Measurements from ENCODE around the gene PRAMEF1.
"Not testable (repeated sequence)": the region's sequence is repeated elsewhere in the genome, so short reads cannot be mapped to it uniquely, and the experiment has no call there.

Gene PRAMEF1

GRCh38 chr1:12769031-12769430, 22.2 kb upstream of the PRAMEF1 start:
- H3K27ac Mint-ChIP-seq: no peak overlapping the region
- H3K36me3 Mint-ChIP-seq (ENCODE audit: low read depth): no peaks in the 10 kb centered on the region
- H3K4me1 Mint-ChIP-seq (ENCODE audit: low read depth): no peaks in the 10 kb centered on the region
- H3K27me3 Mint-ChIP-seq (ENCODE audit: low read depth): peaks cover 17% of the 10 kb centered on the region
- no peak overlapping the region for H3K4me3 Mint-ChIP-seq
- H3K9me3 Mint-ChIP-seq: no peaks in the 10 kb centered on the region

- Mint-ChIP-seq H3K27ac (no peak overlapping the region), H3K27me3 (ENCODE audit: low read depth) (peaks cover 17% of the 10 kb centered on the region), H3K9me3 (no peaks in the 10 kb centered on the region), H3K4me3 (no peak overlapping the region), H3K4me1 (ENCODE audit: low read depth) (no peaks in the 10 kb centered on the region), H3K36me3 (ENCODE audit: low read depth) (no peaks in the 10 kb centered on the region)
These were observed 21.2 kb upstream of the PRAMEF1 start for GRCh38 chr1:12769976-12770505.

GRCh38 chr1:12770620-12771019, 20.6 kb upstream of the PRAMEF1 start:
- Mint-ChIP-seq H3K36me3 (ENCODE audit: low read depth) (no peaks in the 10 kb centered on the region), H3K27ac (no peak overlapping the region), H3K27me3 (ENCODE audit: low read depth) (peaks cover 13% of the 10 kb centered on the region), H3K9me3 (no peaks in the 10 kb centered on the region), H3K4me3 (no peak overlapping the region), H3K4me1 (ENCODE audit: low read depth) (no peaks in the 10 kb centered on the region)

GRCh38 chr1:12771186-12771585, 20.0 kb upstream of the PRAMEF1 start:
- H3K27me3 Mint-ChIP-seq (ENCODE audit: low read depth): peaks cover 7% of the 10 kb centered on the region
- no peak overlapping the region for H3K4me3 Mint-ChIP-seq

GRCh38 chr1:12772520-12772919, 18.7 kb upstream of the PRAMEF1 start:
- peaks cover 4% of the 10 kb centered on the region for H3K27me3 Mint-ChIP-seq (ENCODE audit: low read depth)
- H3K36me3 Mint-ChIP-seq (ENCODE audit: low read depth): no peaks in the 10 kb centered on the region
- H3K4me1 Mint-ChIP-seq (ENCODE audit: low read depth): no peaks in the 10 kb centered on the region
- H3K27ac Mint-ChIP-seq: no peak overlapping the region
- no peak overlapping the region for H3K4me3 Mint-ChIP-seq
- no peaks in the 10 kb centered on the region for H3K9me3 Mint-ChIP-seq

More at GRCh38 chr1:12771186-12771585, 20.0 kb upstream of the PRAMEF1 start:
- Mint-ChIP-seq H3K9me3 (no peaks in the 10 kb centered on the region), H3K36me3 (ENCODE audit: low read depth) (no peaks in the 10 kb centered on the region), H3K4me1 (ENCODE audit: low read depth) (no peaks in the 10 kb centered on the region), H3K27ac (no peak overlapping the region)

- Mint-ChIP-seq H3K4me3 (no peak within 1 kb of the TSS), H3K27ac (no peak within 1 kb of the TSS), H3K27me3 (ENCODE audit: low read depth) (no peaks in the 10 kb centered on the region), H3K4me1 (ENCODE audit: low read depth) (no peaks in the 10 kb centered on the region), H3K9me3 (no peaks in the 10 kb centered on the region), H3K36me3 (ENCODE audit: low read depth) (no peaks in the 10 kb centered on the region)
These were observed 17.8 kb upstream of the PRAMEF1 start, which contains the start of gene PRAMEF12 for GRCh38 chr1:12773438-12773837. Gene PRAMEF12 (plus strand): TSS chr1:12773738. CDS start chr1:12774868, 1,130 bp downstream.

- Mint-ChIP-seq H3K27ac (no peak overlapping the region), H3K4me1 (ENCODE audit: low read depth) (no peaks in the 10 kb centered on the region), H3K27me3 (ENCODE audit: low read depth) (no peaks in the 10 kb centered on the region), H3K36me3 (ENCODE audit: low read depth) (no peaks in the 10 kb centered on the region), H3K9me3 (no peaks in the 10 kb centered on the region), H3K4me3 (no peak overlapping the region)
These were observed 16.3 kb upstream of the PRAMEF1 start for GRCh38 chr1:12774801-12775345.

- H3K9me3 Mint-ChIP-seq: no peaks in the 10 kb centered on the region
- no peak overlapping the region for H3K4me3 Mint-ChIP-seq
- H3K4me1 Mint-ChIP-seq (ENCODE audit: low read depth): no peaks in the 10 kb centered on the region
- no peaks in the 10 kb centered on the region for H3K36me3 Mint-ChIP-seq (ENCODE audit: low read depth)
- H3K27ac Mint-ChIP-seq: no peak overlapping the region
- no peaks in the 10 kb centered on the region for H3K27me3 Mint-ChIP-seq (ENCODE audit: low read depth)
These were observed 15.8 kb upstream of the PRAMEF1 start for GRCh38 chr1:12775443-12775842.

GRCh38 chr1:12776801-12777557, 14.2 kb upstream of the PRAMEF1 start:
- Mint-ChIP-seq H3K27me3 (ENCODE audit: low read depth) (no peaks in the 10 kb centered on the region), H3K4me1 (ENCODE audit: low read depth) (no peaks in the 10 kb centered on the region), H3K27ac (no peak overlapping the region), H3K9me3 (no peaks in the 10 kb centered on the region), H3K4me3 (no peak overlapping the region), H3K36me3 (ENCODE audit: low read depth) (no peaks in the 10 kb centered on the region)

- Mint-ChIP-seq H3K4me1 (ENCODE audit: low read depth) (no peaks in the 10 kb centered on the region), H3K27ac (no peak overlapping the region), H3K27me3 (ENCODE audit: low read depth) (no peaks in the 10 kb centered on the region), H3K36me3 (ENCODE audit: low read depth) (no peaks in the 10 kb centered on the region), H3K4me3 (no peak overlapping the region), H3K9me3 (peaks cover under 1% of the 10 kb centered on the region)
These were observed 13.1 kb upstream of the PRAMEF1 start for GRCh38 chr1:12778061-12778460.

- Mint-ChIP-seq H3K4me1 (ENCODE audit: low read depth) (no peaks in the 10 kb centered on the region), H3K27ac (no peak overlapping the region), H3K4me3 (no peak overlapping the region), H3K27me3 (ENCODE audit: low read depth) (no peaks in the 10 kb centered on the region), H3K36me3 (ENCODE audit: low read depth) (no peaks in the 10 kb centered on the region), H3K9me3 (peaks cover 8% of the 10 kb centered on the region)
These were observed 12.3 kb upstream of the PRAMEF1 start for GRCh38 chr1:12778907-12779306.

GRCh38 chr1:12781488-12781887, 9.7 kb upstream of the PRAMEF1 start:
- H3K27ac Mint-ChIP-seq; H3K4me3 Mint-ChIP-seq; H3K36me3 Mint-ChIP-seq (ENCODE audit: low read depth); H3K4me1 Mint-ChIP-seq (ENCODE audit: low read depth); H3K27me3 Mint-ChIP-seq (ENCODE audit: low read depth): not testable (repeated sequence)
- peaks cover 19% of the 10 kb centered on the region for H3K9me3 Mint-ChIP-seq

GRCh38 chr1:12783783-12784182, 7.4 kb upstream of the PRAMEF1 start:
- H3K4me3 Mint-ChIP-seq; H3K27me3 Mint-ChIP-seq (ENCODE audit: low read depth); H3K4me1 Mint-ChIP-seq (ENCODE audit: low read depth); H3K27ac Mint-ChIP-seq; H3K36me3 Mint-ChIP-seq (ENCODE audit: low read depth): not testable (repeated sequence)
- peaks cover 19% of the 10 kb centered on the region for H3K9me3 Mint-ChIP-seq

GRCh38 chr1:12784729-12785128, 6.5 kb upstream of the PRAMEF1 start:
- H3K27me3 Mint-ChIP-seq (ENCODE audit: low read depth); H3K36me3 Mint-ChIP-seq (ENCODE audit: low read depth); H3K4me3 Mint-ChIP-seq; H3K4me1 Mint-ChIP-seq (ENCODE audit: low read depth); H3K27ac Mint-ChIP-seq: not testable (repeated sequence)
- H3K9me3 Mint-ChIP-seq: peaks cover 19% of the 10 kb centered on the region

- Mint-ChIP-seq H3K4me3 (no peak overlapping the region), H3K27me3 (ENCODE audit: low read depth) (peaks cover 4% of the 10 kb centered on the region), H3K9me3 (no peaks in the 10 kb centered on the region), H3K4me1 (ENCODE audit: low read depth) (no peaks in the 10 kb centered on the region), H3K36me3 (ENCODE audit: low read depth) (no peaks in the 10 kb centered on the region), H3K27ac (no peak overlapping the region)
These were observed 7.7 kb downstream of the PRAMEF1 start for GRCh38 chr1:12798911-12799310.

All from T-helper 1 cell treated with Interleukin-12 subunit alpha and Interleukin-12 subunit beta and Interleukin-4 antibody, amounts not matched to agents 30 μg/mL and 1 μg/mL, for 36 hours (primary cell).